Thyroid gland (tissue), 4 donors: Measurements from ENCODE around the gene TAB2. TPM values are rescaled to one million over a fixed set of nuclear protein-coding genes. Genes with fewer than 3 reads are reported as not detected.

Source experiments
- DNase-seq, 2 donors: peaks; one replicate each; pipeline ENCODE4 v3.0.0-alpha.2; 2019
- H3K27ac ChIP-seq, 3 donors: fragments of 200-600 bp; sonication (generic); 1 replicate in 2 of 3; 2 replicates in 1 of 3; pipeline ENCODE4 v1.5.1; 2016 to 2019; ENCODE audit warnings: mild to moderate bottlenecking in 1 of 3, moderate library complexity in 1 of 3
- H3K27me3 ChIP-seq: fragments of 200-600 bp; sonication (generic); one replicate; pipeline ENCODE4 v1.5.1; 2019
- H3K36me3 ChIP-seq, 2 donors: fragments of 200-600 bp; sonication (generic); one replicate each; pipeline ENCODE4 v1.5.1; 2016 to 2019
- H3K4me1 ChIP-seq, 2 donors: fragments of 200-600 bp; sonication (generic); one replicate each; pipeline ENCODE4 v1.5.1; 2017 to 2019
- H3K4me3 ChIP-seq, 3 donors: fragments of 200-600 bp; sonication (generic); replicated peaks in 1 of 3; 1 replicate in 2 of 3; 2 replicates in 1 of 3; pipeline ENCODE4 v1.5.1; 2016; ENCODE audit warnings: mild to moderate bottlenecking in 1 of 3
- H3K9me3 ChIP-seq: fragments of 200-600 bp; sonication (generic); one replicate; pipeline ENCODE4 v1.5.1; 2017
- POLR2A ChIP-seq, 2 donors: fragments of 450-650 bp; IDR thresholded peaks; one replicate each; pipeline ENCODE4 v1.6.1; 2017; ENCODE audit warnings: antibody characterized with exemption in 2 of 2, mild to moderate bottlenecking in 2 of 2, moderate library complexity in 1 of 2
- WGBS, 2 donors: methylation state at CpG; one replicate each; pipeline ENCODE4 v1.1.5; 2017; 5-methylcytosine and 5-hydroxymethylcytosine counted together
- intact Hi-C: fragments of 100-400 bp; cut with DNase I; formaldehyde crosslinking; loops from one replicate; pipeline ENCODE4 v1.15.1; 2023
- total RNA-seq, 4 donors: library from RNA; depleted of rRNA; stranded (reverse); fragments of >200 nt; gene quantifications; one replicate each; pipeline ENCODE4 v1.2.3, GENCODE V29; 2016
- TF ChIP-seq, protein P1 (sequence below), 6 experiments: fragments of 200-600 bp in 3 of 6; fragments of 450-650 bp in 3 of 6; sonication (generic) in 3 of 6; IDR thresholded peaks; one replicate each; pipeline ENCODE4 v1.5.1; 2016 to 2019; ENCODE audit warnings: antibody characterized with exemption in 6 of 6, mild to moderate bottlenecking in 2 of 6, inconsistent platforms in 1 of 6, moderate library complexity in 1 of 6

TAB2 gene
- total RNA-seq, 4 donors from 2014 or later: 58.5 to 74.3 (median 64.7) TPM

DNA sequence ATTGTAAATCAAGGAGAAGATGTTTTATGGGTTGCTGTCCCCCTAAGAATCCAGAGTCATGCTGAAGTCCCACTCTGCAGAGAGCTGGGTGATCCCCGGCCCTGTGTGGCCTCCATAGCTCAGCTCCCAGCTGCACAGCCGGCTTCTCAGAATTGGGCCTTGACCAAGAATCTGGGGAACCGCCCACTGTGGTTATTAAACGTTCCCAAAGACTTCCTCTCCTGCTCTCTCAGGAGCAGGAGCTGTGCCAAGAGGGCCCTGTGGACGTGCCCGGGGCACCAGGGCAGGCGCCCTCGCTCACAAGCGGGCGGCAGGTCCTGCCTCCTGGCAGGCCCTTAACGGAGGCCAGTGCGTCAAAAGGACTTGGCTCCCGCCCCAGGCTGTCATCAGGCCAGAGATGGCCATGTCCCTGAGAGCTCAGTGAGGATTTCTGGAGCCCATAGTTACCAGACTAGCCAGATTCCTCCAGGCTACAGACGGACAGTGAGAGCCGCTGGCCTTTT is 136.9 kb downstream of the TAB2 start:
- peak; percentile 100 for DNase-seq

DNA sequence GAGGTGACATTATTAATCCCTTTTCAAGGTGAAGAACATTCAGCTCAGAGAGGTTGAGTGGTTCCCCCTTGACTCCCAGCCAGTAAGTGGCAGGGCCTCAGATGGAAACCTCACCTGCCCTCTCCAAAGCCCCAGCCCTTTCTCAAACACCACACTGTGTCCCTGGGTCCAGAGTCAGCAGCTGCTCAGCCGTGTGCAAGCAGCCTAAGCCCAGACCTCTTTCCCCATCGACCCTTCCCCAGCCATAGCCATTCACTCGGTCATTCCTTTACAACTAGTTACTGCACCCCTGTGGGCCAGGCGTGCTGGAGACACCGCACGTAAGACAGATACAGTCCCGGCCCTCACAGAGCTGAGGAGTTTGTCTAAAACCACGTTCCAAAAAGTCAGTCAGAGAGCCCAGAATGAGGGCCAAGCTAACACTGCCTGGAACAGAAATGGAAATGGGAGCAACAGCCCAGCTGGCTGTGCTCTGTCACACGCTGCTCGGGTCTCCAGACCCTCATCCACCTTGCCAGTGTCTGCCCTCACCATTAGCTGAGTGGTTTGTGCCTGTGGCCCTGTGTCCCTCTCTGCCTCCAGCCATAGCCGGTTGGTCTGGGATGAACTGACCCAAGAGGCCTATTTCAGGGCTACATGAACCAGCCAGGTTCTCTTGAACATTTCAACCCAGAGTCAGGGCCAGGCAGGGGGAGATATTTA is 137.7 kb downstream of the TAB2 start:
- Histone ChIP-seq H3K36me3 (no peaks in the 10 kb centered on the region), H3K9me3 (no peaks in the 10 kb centered on the region), H3K27ac (peak overlapping the region; percentile 75 to 95 (median 90)), H3K4me3 (no peak overlapping the region), H3K4me1 (peaks cover 42 to 63% of the 10 kb centered on the region in 2 donors), H3K27me3 (no peaks in the 10 kb centered on the region)
- TF ChIP-seq, protein P1, sequence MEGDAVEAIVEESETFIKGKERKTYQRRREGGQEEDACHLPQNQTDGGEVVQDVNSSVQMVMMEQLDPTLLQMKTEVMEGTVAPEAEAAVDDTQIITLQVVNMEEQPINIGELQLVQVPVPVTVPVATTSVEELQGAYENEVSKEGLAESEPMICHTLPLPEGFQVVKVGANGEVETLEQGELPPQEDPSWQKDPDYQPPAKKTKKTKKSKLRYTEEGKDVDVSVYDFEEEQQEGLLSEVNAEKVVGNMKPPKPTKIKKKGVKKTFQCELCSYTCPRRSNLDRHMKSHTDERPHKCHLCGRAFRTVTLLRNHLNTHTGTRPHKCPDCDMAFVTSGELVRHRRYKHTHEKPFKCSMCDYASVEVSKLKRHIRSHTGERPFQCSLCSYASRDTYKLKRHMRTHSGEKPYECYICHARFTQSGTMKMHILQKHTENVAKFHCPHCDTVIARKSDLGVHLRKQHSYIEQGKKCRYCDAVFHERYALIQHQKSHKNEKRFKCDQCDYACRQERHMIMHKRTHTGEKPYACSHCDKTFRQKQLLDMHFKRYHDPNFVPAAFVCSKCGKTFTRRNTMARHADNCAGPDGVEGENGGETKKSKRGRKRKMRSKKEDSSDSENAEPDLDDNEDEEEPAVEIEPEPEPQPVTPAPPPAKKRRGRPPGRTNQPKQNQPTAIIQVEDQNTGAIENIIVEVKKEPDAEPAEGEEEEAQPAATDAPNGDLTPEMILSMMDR (IDR thresholded peaks at IDR 0.05): no peak
- TF ChIP-seq POLR2A (IDR thresholded peaks at IDR 0.05): no peak
- peak; percentile 41 to 43 for DNase-seq
- intact Hi-C loops: no loop called here
- WGBS, 2 donors: 67 to 75% methylated on average over 11 of the region's 11 CpGs

More for the DNA sequence above, 136.9 kb downstream of the TAB2 start:
- Histone ChIP-seq H3K36me3 (no peaks in the 10 kb centered on the region), H3K27me3 (no peaks in the 10 kb centered on the region), H3K4me1 (peaks cover 39 to 62% of the 10 kb centered on the region in 2 donors), H3K4me3 (no peak overlapping the region), H3K9me3 (no peaks in the 10 kb centered on the region), H3K27ac (peak overlapping the region; percentile 75 to 95 (median 90))
- WGBS, 2 donors: 3 to 11% methylated on average over 10 to 15 of the region's 15 CpGs
- TF ChIP-seq POLR2A (IDR thresholded peaks at IDR 0.05): peak in 1 of 2 donors; percentile 71
- TF ChIP-seq, protein P1 (IDR thresholded peaks at IDR 0.05): no peak
- intact Hi-C loops: no loop called here

DNA sequence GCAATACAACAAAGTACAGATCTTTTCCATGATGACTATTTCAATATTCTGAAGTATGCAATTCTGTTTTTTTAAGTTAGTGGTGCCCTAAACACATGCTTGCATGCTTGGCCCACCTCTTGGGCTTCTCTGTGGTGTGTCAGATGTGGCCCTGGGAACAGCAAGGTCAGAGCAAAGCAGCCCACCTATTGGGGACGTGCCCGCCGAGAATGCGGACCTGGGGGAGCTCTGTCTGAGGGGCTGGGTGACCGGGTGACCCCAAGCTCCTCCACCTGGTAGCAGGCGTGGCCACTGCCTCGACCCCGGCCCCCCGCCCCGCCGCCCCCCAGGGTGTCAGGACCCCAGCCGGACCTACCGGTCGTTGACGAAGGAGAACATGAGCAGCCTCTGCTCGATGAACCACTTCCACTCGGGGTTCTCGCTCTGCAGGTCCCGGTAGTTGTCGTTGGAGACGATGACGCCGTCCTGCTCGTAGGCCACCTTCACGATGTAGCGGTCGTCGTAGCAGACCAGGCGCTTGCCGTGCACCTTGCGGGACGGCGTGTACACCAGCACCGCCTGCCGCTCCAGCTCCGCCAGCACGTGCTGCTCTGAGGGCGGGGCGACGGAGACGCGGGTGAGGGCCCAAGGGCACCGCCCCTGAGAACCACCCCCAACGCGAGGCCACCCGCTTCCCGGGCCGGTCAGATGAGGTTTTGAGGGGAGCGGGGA is 139.0 kb downstream of the TAB2 start:
- TF ChIP-seq, protein P1 (IDR thresholded peaks at IDR 0.05): no peak
- no peaks in the 10 kb centered on the region for H3K36me3 ChIP-seq
- intact Hi-C loops: no loop called here
- peaks cover 40 to 57% of the 10 kb centered on the region in 2 donors for H3K4me1 ChIP-seq
- no peak for DNase-seq
- H3K9me3 ChIP-seq: no peaks in the 10 kb centered on the region
- H3K27ac ChIP-seq: no peak overlapping the region
- no peak overlapping the region for H3K4me3 ChIP-seq
- no peaks in the 10 kb centered on the region for H3K27me3 ChIP-seq
- 86% methylated on average over 38 to 40 of the region's 49 CpGs for WGBS, 2 donors

DNA sequence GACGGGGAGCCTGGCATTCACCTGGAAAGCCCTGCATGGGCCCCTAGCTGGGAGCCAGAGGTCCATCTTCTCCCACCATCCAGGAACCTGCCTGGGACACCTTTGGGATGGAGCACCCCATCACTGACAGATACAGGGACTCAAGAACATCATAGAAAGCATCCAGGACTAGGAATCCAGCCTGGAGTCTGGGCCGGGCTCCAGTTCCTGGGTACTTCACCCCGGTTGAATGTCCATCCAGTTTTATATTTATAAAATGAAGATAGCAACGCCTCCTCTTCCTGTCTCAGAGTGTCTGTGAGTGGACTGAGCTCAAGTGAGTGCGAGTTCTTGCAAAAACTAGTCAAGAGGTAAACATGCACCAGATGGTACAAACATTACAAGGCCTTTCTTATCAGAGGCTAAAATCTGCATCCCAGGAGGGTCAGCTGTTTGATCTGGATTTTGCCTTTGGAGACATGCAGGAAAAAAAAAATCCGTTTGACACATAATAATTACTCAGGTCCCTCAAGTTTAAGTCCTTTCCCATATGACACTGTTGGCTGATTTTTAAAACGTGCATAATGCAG is 139.9 kb downstream of the TAB2 start:
- no peaks in the 10 kb centered on the region for H3K27me3 ChIP-seq
- H3K4me3 ChIP-seq: no peak overlapping the region
- WGBS, 2 donors: 33 to 53% methylated on average over 6 to 7 of the region's 7 CpGs
- intact Hi-C loops: no loop called here
- peaks cover 33 to 48% of the 10 kb centered on the region in 2 donors for H3K4me1 ChIP-seq
- no peaks in the 10 kb centered on the region for H3K9me3 ChIP-seq
- peak overlapping the region in 1 of 3 donors; percentile 56 for H3K27ac ChIP-seq
- TF ChIP-seq POLR2A (IDR thresholded peaks at IDR 0.05): no peak
- TF ChIP-seq, protein P1 (IDR thresholded peaks at IDR 0.05): no peak
- DNase-seq: peak in 1 of 2 donors; percentile 73
- no peaks in the 10 kb centered on the region for H3K36me3 ChIP-seq
